HG02623 (cell line): Measurements from ENCODE around the gene PTPRN2.

Source experiments
- ATAC-seq: cut with Tn5 transposase; IDR thresholded peaks from one replicate; pipeline ENCODE4 v1.9.1; 2021; ENCODE audit warnings: moderate library complexity; ENCODE audit not compliant: unreplicated experiment

PTPRN2 gene

GRCh38 chr7:158292948-158293347, 294.7 kb downstream of the PTPRN2 start:
- no peak for ATAC-seq

GRCh38 chr7:158291998-158292397, 295.6 kb downstream of the PTPRN2 start:
- no peak for ATAC-seq

GRCh38 chr7:158289761-158290523, 297.7 kb downstream of the PTPRN2 start:
- no peak for ATAC-seq

- ATAC-seq: no peak
Measured at GRCh38 chr7:158289231-158289630, 298.4 kb downstream of the PTPRN2 start.

GRCh38 chr7:158286210-158286609, 301.4 kb downstream of the PTPRN2 start:
- no peak for ATAC-seq

GRCh38 chr7:158285383-158285770, 302.2 kb downstream of the PTPRN2 start:
- ATAC-seq: no peak

GRCh38 chr7:158284617-158285382, 302.8 kb downstream of the PTPRN2 start:
- ATAC-seq: no peak

GRCh38 chr7:158284121-158284520, 303.5 kb downstream of the PTPRN2 start:
- no peak for ATAC-seq

GRCh38 chr7:158283016-158283974, 304.3 kb downstream of the PTPRN2 start:
- no peak for ATAC-seq

- no peak for ATAC-seq
Measured at GRCh38 chr7:158282461-158283001, 305.1 kb downstream of the PTPRN2 start.

GRCh38 chr7:158281441-158281840, 306.2 kb downstream of the PTPRN2 start:
- no peak for ATAC-seq

- ATAC-seq: no peak
Measured at GRCh38 chr7:158280448-158281144, 307.0 kb downstream of the PTPRN2 start.

GRCh38 chr7:158279539-158280447, 307.8 kb downstream of the PTPRN2 start:
- no peak for ATAC-seq

- no peak for ATAC-seq
Measured at GRCh38 chr7:158278745-158279320, 308.8 kb downstream of the PTPRN2 start.

GRCh38 chr7:158277219-158278141, 310.1 kb downstream of the PTPRN2 start:
- ATAC-seq: no peak

GRCh38 chr7:158276414-158277218, 311.0 kb downstream of the PTPRN2 start:
- no peak for ATAC-seq
